HepG2 (cell line): ENCODE data around the gene NAXD. TPM values are rescaled to one million over a fixed set of nuclear protein-coding genes. Genes with fewer than 3 reads are reported as not detected.
A peak's percentile ranks its signal among the peaks of the same experiment; 100 is the strongest.

Source experiments
- CREBL2 ChIP-seq: sonication (generic); formaldehyde crosslinking; IDR thresholded peaks from 2 replicates; pipeline ENCODE4 v1.8.1; 2023; ENCODE audit warnings: missing genetic modification reagents, mild to moderate bottlenecking, borderline replicate concordance
- EED ChIP-seq: sonication (generic); formaldehyde crosslinking; IDR thresholded peaks from 2 replicates; pipeline ENCODE4 v1.5.0; 2020; ENCODE audit warnings: mild to moderate bottlenecking, missing genetic modification reagents
- GMEB2 ChIP-seq: IDR thresholded peaks from 2 replicates; pipeline ENCODE4 v1.6.1; 2016; ENCODE audit warnings: missing biosample characterization, missing genetic modification reagents, low read depth
- HMG20B ChIP-seq: conservative IDR thresholded peaks from 2 replicates; pipeline ENCODE4 v1.6.1; 2016; ENCODE audit warnings: missing genetic modification reagents, missing compliant biosample characterization
- HMGXB3 ChIP-seq: sonication (generic); formaldehyde crosslinking; IDR thresholded peaks from 2 replicates; pipeline ENCODE4 v1.4.0; 2020; ENCODE audit warnings: missing genetic modification reagents, borderline replicate concordance
- KLF11 ChIP-seq: IDR thresholded peaks from 2 replicates; pipeline ENCODE4 v1.6.1; 2016; ENCODE audit warnings: missing compliant biosample characterization
- MED13 ChIP-seq: sonication (generic); formaldehyde crosslinking; IDR thresholded peaks from 2 replicates; pipeline ENCODE4 v1.5.0; 2020; ENCODE audit warnings: missing genetic modification reagents
- NCOA2 ChIP-seq: sonication (generic); formaldehyde crosslinking; IDR thresholded peaks from 2 replicates; pipeline ENCODE4 v1.8.0; 2022; ENCODE audit warnings: inconsistent platforms
- TBX3 ChIP-seq: fragments of 450-650 bp; IDR thresholded peaks from 2 replicates; pipeline ENCODE4 v1.6.1; 2017; ENCODE audit warnings: antibody characterized with exemption, mild to moderate bottlenecking, inconsistent platforms, borderline replicate concordance
- ZNF225 ChIP-seq: sonication (generic); formaldehyde crosslinking; IDR thresholded peaks from 2 replicates; pipeline ENCODE4 v1.4.0; 2020; ENCODE audit warnings: mild to moderate bottlenecking, missing genetic modification reagents
- ZNF251 ChIP-seq: sonication (generic); formaldehyde crosslinking; IDR thresholded peaks from 2 replicates; pipeline ENCODE4 v1.9.0; 2021; ENCODE audit warnings: mild to moderate bottlenecking, missing genetic modification reagents
- ZNF414 ChIP-seq: sonication (generic); formaldehyde crosslinking; IDR thresholded peaks from 2 replicates; pipeline ENCODE4 v1.5.0; 2020; ENCODE audit warnings: missing genetic modification reagents
- ZNF674 ChIP-seq: sonication (generic); formaldehyde crosslinking; IDR thresholded peaks from 2 replicates; pipeline ENCODE4 v1.5.0; 2020; ENCODE audit warnings: low read depth, mild to moderate bottlenecking, missing genetic modification reagents
- ZNF724P ChIP-seq: sonication (generic); formaldehyde crosslinking; IDR thresholded peaks from 2 replicates; pipeline ENCODE4 v1.8.0; 2022; ENCODE audit warnings: missing genetic modification reagents, borderline replicate concordance
- ZNF746 ChIP-seq: sonication (generic); formaldehyde crosslinking; IDR thresholded peaks from 2 replicates; pipeline ENCODE4 v1.8.0; 2022; ENCODE audit warnings: mild to moderate bottlenecking, missing genetic modification reagents
- ZSCAN5A ChIP-seq: sonication (generic); formaldehyde crosslinking; IDR thresholded peaks from 2 replicates; pipeline ENCODE4 v1.8.0; 2022; ENCODE audit warnings: mild to moderate bottlenecking, missing genetic modification reagents, borderline replicate concordance
- polyA plus RNA-seq, 8 experiments: library from polyadenylated mRNA; depleted of rRNA in 3 of 8; stranded (reverse) in 7 of 8; unstranded in 1 of 8; fragments of >200 nt; fragmentation: Illumina TruSeq in 4 of 8; extraction: Trizol in 4 of 8; gene quantifications; 2 replicates each; pipeline versions ENCODE4 v1.2.1 to v1.2.3, GENCODE V29; 2011 to 2016; ENCODE audit warnings: low read depth in 4 of 8, missing spikeins in 1 of 8, mixed read lengths in 1 of 8; ENCODE audit not compliant: insufficient read depth in 1 of 8
- total RNA-seq, 5 experiments: library from RNA; depleted of rRNA; stranded (reverse); fragments of >200 nt; fragmentation: Illumina TruSeq; extraction: Trizol; gene quantifications; 2 replicates each; pipeline ENCODE4 v1.2.3, GENCODE V29; 2016; ENCODE audit warnings: low read depth in 1 of 5
- TF ChIP-seq, protein P1 (sequence below): IDR thresholded peaks from 2 replicates; pipeline ENCODE4 v1.4.0; 2020; ENCODE audit warnings: mild to moderate bottlenecking, missing genetic modification reagents

Gene NAXD
- total and polyA plus RNA-seq, 2 of the 13 experiments (the other 11 are each of a cell fraction or from before 2014, with no cell fraction given), result 19.0 to 23.2 TPM

- TF ChIP-seq GMEB2 (CRISPR knock-in tag) (no peak), ZNF724P (CRISPR knock-in tag) (no peak), ZNF414 (CRISPR knock-in tag) (no peak), NCOA2 (CRISPR knock-in tag) (peak; percentile 77), EED (no peak), MED13 (CRISPR knock-in tag) (no peak), ZNF251 (CRISPR knock-in tag) (no peak), KLF11 (CRISPR knock-in tag) (no peak), ZSCAN5A (CRISPR knock-in tag) (no peak), HMG20B (CRISPR knock-in tag) (no peak), HMGXB3 (no peak), CREBL2 (CRISPR knock-in tag) (no peak), ZNF225 (no peak), ZNF746 (no peak), ZNF674 (no peak), TBX3 (no peak)
- TF ChIP-seq, protein P1, sequence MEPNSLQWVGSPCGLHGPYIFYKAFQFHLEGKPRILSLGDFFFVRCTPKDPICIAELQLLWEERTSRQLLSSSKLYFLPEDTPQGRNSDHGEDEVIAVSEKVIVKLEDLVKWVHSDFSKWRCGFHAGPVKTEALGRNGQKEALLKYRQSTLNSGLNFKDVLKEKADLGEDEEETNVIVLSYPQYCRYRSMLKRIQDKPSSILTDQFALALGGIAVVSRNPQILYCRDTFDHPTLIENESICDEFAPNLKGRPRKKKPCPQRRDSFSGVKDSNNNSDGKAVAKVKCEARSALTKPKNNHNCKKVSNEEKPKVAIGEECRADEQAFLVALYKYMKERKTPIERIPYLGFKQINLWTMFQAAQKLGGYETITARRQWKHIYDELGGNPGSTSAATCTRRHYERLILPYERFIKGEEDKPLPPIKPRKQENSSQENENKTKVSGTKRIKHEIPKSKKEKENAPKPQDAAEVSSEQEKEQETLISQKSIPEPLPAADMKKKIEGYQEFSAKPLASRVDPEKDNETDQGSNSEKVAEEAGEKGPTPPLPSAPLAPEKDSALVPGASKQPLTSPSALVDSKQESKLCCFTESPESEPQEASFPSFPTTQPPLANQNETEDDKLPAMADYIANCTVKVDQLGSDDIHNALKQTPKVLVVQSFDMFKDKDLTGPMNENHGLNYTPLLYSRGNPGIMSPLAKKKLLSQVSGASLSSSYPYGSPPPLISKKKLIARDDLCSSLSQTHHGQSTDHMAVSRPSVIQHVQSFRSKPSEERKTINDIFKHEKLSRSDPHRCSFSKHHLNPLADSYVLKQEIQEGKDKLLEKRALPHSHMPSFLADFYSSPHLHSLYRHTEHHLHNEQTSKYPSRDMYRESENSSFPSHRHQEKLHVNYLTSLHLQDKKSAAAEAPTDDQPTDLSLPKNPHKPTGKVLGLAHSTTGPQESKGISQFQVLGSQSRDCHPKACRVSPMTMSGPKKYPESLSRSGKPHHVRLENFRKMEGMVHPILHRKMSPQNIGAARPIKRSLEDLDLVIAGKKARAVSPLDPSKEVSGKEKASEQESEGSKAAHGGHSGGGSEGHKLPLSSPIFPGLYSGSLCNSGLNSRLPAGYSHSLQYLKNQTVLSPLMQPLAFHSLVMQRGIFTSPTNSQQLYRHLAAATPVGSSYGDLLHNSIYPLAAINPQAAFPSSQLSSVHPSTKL (CRISPR knock-in tag), result peak; percentile 61
These were observed 38.4 kb upstream of the NAXD start (continued) for GRCh38 chr13:110576736-110577476.
